H1 (cell line): ENCODE results near the gene ADGRG7.

Experiments used
- CEBPB ChIP-seq: IDR thresholded peaks from 2 replicates; pipeline ENCODE4 v1.6.1; 2012; ENCODE audit warnings: low read depth, low read length
- CREB1 ChIP-seq: IDR thresholded peaks from 2 replicates; pipeline ENCODE4 v1.6.1; 2012; ENCODE audit warnings: inconsistent platforms
- CTCF ChIP-seq, 3 experiments: IDR thresholded peaks; 1 replicate in 2 of 3; 2 replicates in 1 of 3; pipeline versions ENCODE4 v1.5.1 to v1.6.1; 2011; ENCODE audit warnings: low read length in 3 of 3, mild to moderate bottlenecking in 3 of 3, inconsistent platforms in 2 of 3, low read depth in 1 of 3, moderate library complexity in 1 of 3; ENCODE audit not compliant: insufficient read depth in 1 of 3; ENCODE audit errors: control extremely low read depth in 1 of 3
- JUND ChIP-seq: IDR thresholded peaks from 2 replicates; pipeline ENCODE4 v1.6.1; 2011; ENCODE audit warnings: mild to moderate bottlenecking, improper control_type of control experiment, low read length
- MAFK ChIP-seq: IDR thresholded peaks from 2 replicates; pipeline ENCODE4 v1.6.1; 2012; ENCODE audit warnings: low read depth, mild to moderate bottlenecking, improper control_type of control experiment, low read length
- POLR2A ChIP-seq, 2 experiments: IDR thresholded peaks; 1 replicate in 1 of 2; 2 replicates in 1 of 2; pipeline ENCODE4 v1.6.1; 2011; ENCODE audit warnings: low read depth in 2 of 2, low read length in 2 of 2, mild to moderate bottlenecking in 2 of 2; ENCODE audit errors: control extremely low read depth in 1 of 2
- RBBP5 ChIP-seq: IDR thresholded peaks from 2 replicates; pipeline ENCODE4 v1.7.1; 2012; ENCODE audit warnings: low read depth, mild to moderate bottlenecking, inconsistent platforms, low read length, moderate library complexity, borderline replicate concordance
- RXRA ChIP-seq: IDR thresholded peaks from 2 replicates; pipeline ENCODE4 v1.6.1; 2011; ENCODE audit warnings: low read depth, mild to moderate bottlenecking, low read length, moderate library complexity; ENCODE audit not compliant: insufficient read depth
- SIRT6 ChIP-seq: IDR thresholded peaks from one replicate; pipeline ENCODE4 v1.7.1; 2012; ENCODE audit warnings: low read length, inconsistent platforms
- USF2 ChIP-seq: IDR thresholded peaks from 2 replicates; pipeline ENCODE4 v1.6.1; 2011; ENCODE audit warnings: low read length, improper control_type of control experiment

- TF ChIP-seq CTCF (IDR thresholded peaks at IDR 0.05; ENCODE audit: control extremely low read depth in 1 of 3, insufficient read depth in 1 of 3, low read depth in 1 of 3, low read length in 3 of 3) (no peak), POLR2A (IDR thresholded peaks at IDR 0.05; ENCODE audit: control extremely low read depth in 1 of 2, low read depth in 2 of 2, low read length in 2 of 2) (no peak), CEBPB (no peak), JUND (no peak), SIRT6 (no peak), RBBP5 (no peak), RXRA (no peak), USF2 (no peak), MAFK (no peak), CREB1 (no peak)
Observed at GRCh38 chr3:100584101-100584660, 25.2 kb upstream of the ADGRG7 start.
